Endothelial cell of umbilical vein (primary cell): ENCODE measurements around the gene SGTA. TPM values are rescaled to one million over a fixed set of nuclear protein-coding genes. Genes with fewer than 3 reads are reported as not detected.

Experiments
- BruUV-seq: library from RNA; stranded (reverse); fragments of 400-500 nt; replicated peaks from 2 replicates; lab custom pipeline; 2021; lab: Mats Ljungman, UMichigan
- CTCF ChIA-PET: fragments of 300-600, 350-600 bp; sonication (Branson Sonifier 250); formaldehyde crosslinking; loops from one replicate; lab custom pipeline; 2021; ENCODE audit warnings: antibody characterized with exemption, inconsistent platforms; lab: Charles Lee
- POLR2A ChIA-PET: fragments of 300-600, 350-600 bp; sonication (Branson Sonifier 250); formaldehyde crosslinking; loops from one replicate; lab custom pipeline; 2021; ENCODE audit warnings: antibody characterized with exemption, inconsistent platforms; lab: Charles Lee
- DNase-seq: peaks from one replicate; pipeline ENCODE4 v3.0.0-alpha.2; 2011; ENCODE audit warnings: low read depth, low spot score
- FAIRE-seq: peaks from 2 replicates; lab custom pipeline; 2011; peaks lifted over from hg19 to GRCh38; lab: Jason Lieb, UNC
- H2AFZ ChIP-seq: 2 replicates; pipeline ENCODE4 v1.6.0; 2012; ENCODE audit warnings: low read depth, low read length, control low read depth, inconsistent platforms
- H3K27ac ChIP-seq: 2 replicates; pipeline ENCODE4 v1.5.1; 2011; ENCODE audit warnings: low read depth, mild to moderate bottlenecking, control low read depth, low read length, moderate library complexity; ENCODE audit not compliant: insufficient read depth
- H3K27me3 ChIP-seq, 2 experiments: 2 replicates each; pipeline versions ENCODE4 v1.6.0 to v1.6.1; 2011; ENCODE audit warnings: low read length in 2 of 2, mixed read lengths in 1 of 2; ENCODE audit not compliant: control insufficient read depth in 2 of 2, insufficient read depth in 2 of 2
- H3K36me3 ChIP-seq, 2 experiments: 2 replicates in 1 of 2; 3 replicates in 1 of 2; pipeline ENCODE4 v1.5.1; 2011; ENCODE audit warnings: low read length in 2 of 2, mild to moderate bottlenecking in 1 of 2, moderate library complexity in 1 of 2; ENCODE audit not compliant: control insufficient read depth in 2 of 2, insufficient read depth in 2 of 2; ENCODE audit errors: extremely low read depth in 1 of 2
- H3K4me1 ChIP-seq: 3 replicates; pipeline ENCODE4 v1.5.1; 2011; ENCODE audit warnings: mild to moderate bottlenecking, low read length; ENCODE audit not compliant: control insufficient read depth, insufficient read depth; ENCODE audit errors: extremely low read depth
- H3K4me2 ChIP-seq: 2 replicates; pipeline ENCODE4 v1.6.1; 2011; ENCODE audit warnings: low read length, control low read depth, mixed read lengths; ENCODE audit not compliant: insufficient read depth
- H3K4me3 ChIP-seq, 3 experiments: fragments of 200-600 bp in 1 of 3; sonication (generic), shearing (Covaris generic) in 1 of 3; replicated peaks in 1 of 3; 2 replicates each; pipeline ENCODE4 v1.5.1; 2011 to 2016; ENCODE audit warnings: control low read depth in 3 of 3, low read length in 3 of 3, mild to moderate bottlenecking in 2 of 3, inconsistent platforms in 1 of 3, low read depth in 1 of 3, moderate library complexity in 1 of 3; ENCODE audit not compliant: insufficient read depth in 1 of 3
- H3K79me2 ChIP-seq: 2 replicates; pipeline ENCODE4 v1.6.0; 2012; ENCODE audit warnings: low read length, inconsistent platforms; ENCODE audit not compliant: control insufficient read depth, insufficient read depth
- H3K9ac ChIP-seq: replicated peaks from 2 replicates; pipeline ENCODE3; 2011; ENCODE audit warnings: low read length, control low read depth; ENCODE audit not compliant: insufficient read depth; ENCODE audit errors: extremely low read depth
- H3K9me1 ChIP-seq: replicated peaks from 3 replicates; pipeline ENCODE4 v1.6.0; 2011; ENCODE audit warnings: mild to moderate bottlenecking, low read length; ENCODE audit not compliant: control insufficient read depth, insufficient read depth; ENCODE audit errors: extremely low read depth
- H3K9me3 ChIP-seq: replicated peaks from 2 replicates; pipeline ENCODE4 v1.5.1; 2012; ENCODE audit warnings: low read length, inconsistent platforms; ENCODE audit not compliant: control insufficient read depth, insufficient read depth
- H4K20me1 ChIP-seq: replicated peaks from 2 replicates; pipeline ENCODE3; 2011; ENCODE audit warnings: mild to moderate bottlenecking, low read length; ENCODE audit not compliant: control insufficient read depth, insufficient read depth; ENCODE audit errors: extremely low read depth
- CTCF ChIP-seq, 2 donors: IDR thresholded peaks; 1 replicate in 1 of 2; 2 replicates in 1 of 2; pipeline ENCODE4 v1.5.1; 2011; ENCODE audit warnings: low read length in 2 of 2, mild to moderate bottlenecking in 2 of 2, moderate library complexity in 2 of 2, control low read depth in 1 of 2, inconsistent platforms in 1 of 2, low read depth in 1 of 2; ENCODE audit not compliant: insufficient read depth in 1 of 2; ENCODE audit errors: extremely low read depth in 1 of 2
- EZH2 ChIP-seq: IDR thresholded peaks from 2 replicates; pipeline ENCODE4 v1.6.1; 2012; ENCODE audit warnings: borderline replicate concordance, low read depth, mild to moderate bottlenecking, moderate library complexity, low read length, inconsistent platforms; ENCODE audit not compliant: severe bottlenecking
- FOS ChIP-seq: IDR thresholded peaks from 2 replicates; pipeline ENCODE4 v1.6.1; 2011; ENCODE audit warnings: mild to moderate bottlenecking, low read length, moderate library complexity, borderline replicate concordance; ENCODE audit not compliant: insufficient read depth
- GATA2 ChIP-seq: IDR thresholded peaks from 2 replicates; pipeline ENCODE4 v1.7.0; 2011; ENCODE audit warnings: low read depth, mild to moderate bottlenecking, moderate library complexity, mixed read lengths, low read length; ENCODE audit not compliant: insufficient read length, insufficient read depth
- JUN ChIP-seq: IDR thresholded peaks from 2 replicates; pipeline ENCODE4 v1.6.1; 2011; ENCODE audit warnings: borderline replicate concordance, low read depth; ENCODE audit not compliant: insufficient read length, insufficient read depth
- MAX ChIP-seq: IDR thresholded peaks from 2 replicates; pipeline ENCODE4 v1.6.1; 2011; ENCODE audit not compliant: insufficient read depth, insufficient read length
- MYC ChIP-seq: IDR thresholded peaks from one replicate; pipeline ENCODE4 v1.6.1; 2011; ENCODE audit warnings: mild to moderate bottlenecking, low read depth, low read length
- POLR2A ChIP-seq: IDR thresholded peaks from 2 replicates; pipeline ENCODE4 v1.6.1; 2012; ENCODE audit warnings: low read depth, mild to moderate bottlenecking, control low read depth, low read length
- POLR2AphosphoS5 ChIP-seq: IDR thresholded peaks from 2 replicates; pipeline ENCODE4 v1.6.1; 2012; ENCODE audit warnings: low read depth, mild to moderate bottlenecking, control low read depth, low read length, moderate library complexity; ENCODE audit not compliant: insufficient read depth
- dilution Hi-C: fragments of 300-500 bp; cut with MboI; formaldehyde crosslinking; loops from one replicate; pipeline ENCODE4 v1.15.0; 2019; ENCODE audit warnings: low sequenced_read_pairs; ENCODE audit not compliant: extremely low pct_ligation_motif_present
- intact Hi-C: fragments of 100-400 bp; cut with micrococcal nuclease; formaldehyde crosslinking; loops from one replicate; pipeline ENCODE4 v1.10.0; 2022
- polyA plus RNA-seq, 4 experiments: library from polyadenylated mRNA; depleted of rRNA in 3 of 4; stranded (reverse) in 3 of 4; unstranded in 1 of 4; fragments of >200 nt; gene quantifications; 2 replicates each; pipeline versions ENCODE4 v1.2.1 to v1.2.3, GENCODE V29; 2011 to 2012; ENCODE audit warnings: missing spikeins in 1 of 4
- total RNA-seq: library from RNA; stranded (reverse); gene quantifications from 2 replicates; pipeline ENCODE4 v1.2.3, GENCODE V29; 2021

The SGTA gene
- total and polyA plus RNA-seq, 2 donors (not counting 3 experiments of a cell fraction or from before 2014, with no cell fraction given), result 76.5 to 119 TPM

DNA sequence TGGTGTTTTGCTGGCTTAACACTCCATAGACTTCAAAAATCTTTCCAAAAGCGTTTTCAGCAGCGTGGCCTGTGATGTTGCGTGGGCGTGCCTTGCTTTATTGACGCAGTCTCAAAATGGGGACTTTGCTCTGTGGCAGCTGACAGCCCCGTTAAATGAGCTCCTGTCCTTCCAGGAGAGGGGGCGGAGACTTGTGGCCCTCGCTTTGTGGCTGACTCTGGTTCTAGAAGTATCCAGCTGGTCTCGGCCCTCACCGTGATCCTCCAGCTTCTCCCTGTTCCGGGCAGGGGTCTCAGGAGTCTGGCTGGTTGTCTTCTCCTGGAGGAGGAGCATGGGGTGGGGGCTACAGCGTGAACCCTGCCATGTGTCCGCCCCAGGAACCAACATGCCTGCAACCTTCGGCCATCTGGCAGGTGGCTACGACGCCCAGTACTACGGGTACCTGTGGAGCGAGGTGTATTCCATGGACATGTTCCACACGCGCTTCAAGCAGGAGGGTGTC lies 28.2 kb upstream of the SGTA start:
- no peaks in the 10 kb centered on the region for H3K27me3 ChIP-seq
- no peak overlapping the region for H2AFZ ChIP-seq
- no peaks in the 10 kb centered on the region for H3K4me1 ChIP-seq
- no peak overlapping the region for H3K4me3 ChIP-seq
- intact Hi-C loops (no loop called here), dilution Hi-C loops (no loop called here)
- FAIRE-seq (no peak), DNase-seq (no peak)
- no peaks in the 10 kb centered on the region for H4K20me1 ChIP-seq
- H3K4me2 ChIP-seq, result no peak overlapping the region
- peaks cover 3 to 20% of the 10 kb centered on the region in 2 experiments for H3K36me3 ChIP-seq
- TF ChIP-seq GATA2, result no peak
- TF ChIP-seq CTCF (IDR thresholded peaks at IDR 0.05; ENCODE audit: extremely low read depth in 1 of 2, insufficient read depth in 1 of 2, low read depth in 1 of 2, low read length in 2 of 2), result no peak
- TF ChIP-seq POLR2AphosphoS5, result no peak
- no peak for TF ChIP-seq EZH2
- no peak for TF ChIP-seq MAX
- TF ChIP-seq FOS, result no peak
- TF ChIP-seq POLR2A, result no peak
- TF ChIP-seq MYC, result no peak
- TF ChIP-seq JUN, result no peak
- H3K9me1 ChIP-seq, result no peaks in the 10 kb centered on the region
- no peak overlapping the region for H3K27ac ChIP-seq
- no peak overlapping the region for H3K9ac ChIP-seq
- ChIA-PET POLR2A (no interaction called here), CTCF (interaction anchor here (1.1 to 1.5 kb wide), 2 partner anchors 8 to 163 kb away, joined by 3 read pairs; no protein-coding TSS in a partner anchor)
- H3K79me2 ChIP-seq, result no peaks in the 10 kb centered on the region
- no TSS peak for BruUV-seq
- no peaks in the 10 kb centered on the region for H3K9me3 ChIP-seq
